Kidney (tissue), 14 donors: ENCODE measurements around the gene RNF208. TPM values are rescaled to one million over a fixed set of nuclear protein-coding genes. Genes with fewer than 3 reads are reported as not detected.

ENCODE experiments used
- DNase-seq, 5 donors: peaks; one replicate each; pipeline ENCODE4 v3.0.0-alpha.2; 2013 to 2020
- FAIRE-seq: peaks from 2 replicates; lab custom pipeline; 2012; peaks lifted over from hg19 to GRCh38; lab: Jason Lieb, UNC
- H3K27ac ChIP-seq, 2 donors: one replicate each; pipeline ENCODE4 v1.7.0; 2013; ENCODE audit warnings: low read depth in 2 of 2, low read length in 2 of 2, inconsistent platforms in 1 of 2
- H3K27me3 ChIP-seq: one replicate; pipeline ENCODE4 v1.7.1; 2013; ENCODE audit warnings: low read length, inconsistent platforms; ENCODE audit not compliant: control insufficient read depth, insufficient read depth
- H3K36me3 ChIP-seq, 3 donors: one replicate each; pipeline versions ENCODE4 v1.7.0 to v1.7.1; 2013; ENCODE audit warnings: low read length in 3 of 3, control low read depth in 1 of 3, inconsistent platforms in 1 of 3; ENCODE audit not compliant: insufficient read depth in 3 of 3, control insufficient read depth in 2 of 3
- H3K4me1 ChIP-seq, 3 donors: one replicate each; pipeline versions ENCODE4 v1.7.0 to v1.7.1; 2013; ENCODE audit warnings: low read length in 3 of 3, inconsistent platforms in 1 of 3, low read depth in 1 of 3; ENCODE audit not compliant: control insufficient read depth in 2 of 3, insufficient read depth in 2 of 3
- H3K4me3 ChIP-seq, 3 donors: one replicate each; pipeline versions ENCODE4 v1.7.0 to v1.8.1; 2013; ENCODE audit warnings: low read length in 3 of 3, control low read depth in 1 of 3, inconsistent platforms in 1 of 3
- H3K9ac ChIP-seq, 3 donors: one replicate each; pipeline versions ENCODE4 v1.7.0 to v1.7.1; 2013; ENCODE audit warnings: low read length in 3 of 3, control low read depth in 1 of 3, inconsistent platforms in 1 of 3
- H3K9me3 ChIP-seq, 3 donors: one replicate each; pipeline versions ENCODE4 v1.7.0 to v1.7.1; 2013; ENCODE audit warnings: low read length in 3 of 3, control low read depth in 1 of 3, inconsistent platforms in 1 of 3; ENCODE audit not compliant: control insufficient read depth in 2 of 3, insufficient read depth in 1 of 3
- CTCF ChIP-seq: IDR thresholded peaks from 3 replicates; pipeline ENCODE4 v1.5.1; 2012; ENCODE audit warnings: mild to moderate bottlenecking, moderate library complexity, borderline replicate concordance; ENCODE audit not compliant: insufficient read depth; ENCODE audit errors: extremely low read depth
- intact Hi-C: fragments of 100-400 bp; cut with DNase I; formaldehyde crosslinking; loops from one replicate; pipeline ENCODE4 v1.11.1; 2022
- polyA plus RNA-seq: library from polyadenylated mRNA; stranded (reverse); fragments of 350-450 nt; fragmentation: Illumina TruSeq; extraction: RNeasy Lipid Tissue Mini Kit (QIAGEN cat#74804); gene quantifications from one replicate; pipeline ENCODE4 v1.2.3, GENCODE V29; 2014; ENCODE audit warnings: low read depth, low replicate concordance; ENCODE audit not compliant: insufficient read depth
- total RNA-seq: library from RNA; stranded (reverse); fragmentation: NEBNext Ultra II Directional; extraction: Animal tissue kit (Norgen Biotek cat#: 25700); gene quantifications from one replicate; pipeline ENCODE4 v1.2.1, GENCODE V29; 2021
- donor health status: control.
- donor health status: control.
- donor health status: control.
- donor health status: control.
- donor health status: control.
- donor health status: DM: yes; HTN: yes; CAD: no.
- donor health status: Normal renal cell carcinoma (clear cell type).

The RNF208 gene
- total and polyA plus RNA-seq, 2 donors from 2014 or later: 7.0 to 22.8 TPM

GRCh38 chr9:137253717-137254623, 31.9 kb upstream of the RNF208 start:
- peak overlapping the region; percentile 24 to 79 (median 54) for H3K4me3 ChIP-seq
- peak overlapping the region in 2 of 3 donors; percentile 72 to 82 for H3K9ac ChIP-seq
- peak overlapping the region; percentile 53 to 63 for H3K27ac ChIP-seq
- intact Hi-C loops: no loop called here
- H3K27me3 ChIP-seq: no peaks in the 10 kb centered on the region
- DNase-seq (peak in 2 of 5 donors; percentile 47 to 58), FAIRE-seq (no peak)
- no peaks in the 10 kb centered on the region for H3K9me3 ChIP-seq
- peaks cover 0 to 6% (median 2%) of the 10 kb centered on the region in 3 donors for H3K36me3 ChIP-seq
- no peak for TF ChIP-seq CTCF
- peaks cover 0 to 22% (median 13%) of the 10 kb centered on the region in 3 donors for H3K4me1 ChIP-seq

- no peak for TF ChIP-seq CTCF
- no peak overlapping the region for H3K27ac ChIP-seq
- H3K36me3 ChIP-seq: peaks cover 0 to 6% (median 0%) of the 10 kb centered on the region in 3 donors
- no peak overlapping the region for H3K4me3 ChIP-seq
- no peaks in the 10 kb centered on the region for H3K27me3 ChIP-seq
- no peak overlapping the region for H3K9ac ChIP-seq
- H3K4me1 ChIP-seq: peaks cover 0 to 22% (median 13%) of the 10 kb centered on the region in 3 donors
- no peak for FAIRE-seq
- H3K9me3 ChIP-seq: no peaks in the 10 kb centered on the region
- intact Hi-C loops: no loop called here
- peak in 2 of 5 donors; percentile 46 to 51 for DNase-seq
Observed at GRCh38 chr9:137252555-137253506, 30.8 kb upstream of the RNF208 start.

GRCh38 chr9:137251490-137252268, 29.6 kb upstream of the RNF208 start:
- no peak overlapping the region for H3K4me3 ChIP-seq
- intact Hi-C loops: no loop called here
- H3K27me3 ChIP-seq: no peaks in the 10 kb centered on the region
- no peaks in the 10 kb centered on the region for H3K9me3 ChIP-seq
- peaks cover 0 to 2% (median 0%) of the 10 kb centered on the region in 3 donors for H3K36me3 ChIP-seq
- H3K4me1 ChIP-seq: peaks cover 0 to 19% (median 13%) of the 10 kb centered on the region in 3 donors
- DNase-seq (no peak), FAIRE-seq (no peak)
- no peak for TF ChIP-seq CTCF
- H3K27ac ChIP-seq: no peak overlapping the region
- H3K9ac ChIP-seq: no peak overlapping the region
